Measurements from ENCODE around the gene HKDC1. TPM values are rescaled to one million over a fixed set of nuclear protein-coding genes. Genes with fewer than 3 reads are reported as not detected.

Gene HKDC1
- total RNA-seq, 2 experiments from 2014 or later = 0.40 TPM; not detected in 1

GRCh38 chr10:69265521-69265920, 45.4 kb downstream of the HKDC1 start:
- ChIA-PET CTCF (interaction anchor here (1.3 kb wide), 1 partner anchor 127 kb away, joined by 3 read pairs; no protein-coding TSS in a partner anchor), POLR2A (no interaction called here)
- DNase-seq (no peak), ATAC-seq (no peak)
- H3K27me3 Mint-ChIP-seq = no peaks in the 10 kb centered on the region
- intact Hi-C loops (cut with micrococcal nuclease) = no loop called here
- no peak for TF ChIP-seq CTCF (IDR thresholded peaks at IDR 0.05)
- no peaks in the 10 kb centered on the region for H3K36me3 Mint-ChIP-seq (ENCODE audit: low read depth)
- peaks cover 10% of the 10 kb centered on the region for H3K4me1 Mint-ChIP-seq (ENCODE audit: low read depth)
- no peak overlapping the region for H3K4me3 Mint-ChIP-seq
- H3K27ac Mint-ChIP-seq = no peak overlapping the region
- no peaks in the 10 kb centered on the region for H3K9me3 Mint-ChIP-seq

- H3K4me3 Mint-ChIP-seq = no peak overlapping the region
- intact Hi-C loops (cut with micrococcal nuclease) = no loop called here
- no peak for TF ChIP-seq CTCF (IDR thresholded peaks at IDR 0.05)
- no peaks in the 10 kb centered on the region for H3K36me3 Mint-ChIP-seq (ENCODE audit: low read depth)
- DNase-seq = no peak
- peaks cover 5% of the 10 kb centered on the region for H3K4me1 Mint-ChIP-seq (ENCODE audit: low read depth)
- POLR2A ChIA-PET = no interaction called here
- CTCF ChIA-PET = no interaction called here
- no peaks in the 10 kb centered on the region for H3K9me3 Mint-ChIP-seq
- no peaks in the 10 kb centered on the region for H3K27me3 Mint-ChIP-seq
- H3K27ac Mint-ChIP-seq = no peak overlapping the region
- ATAC-seq = no peak
Measured at GRCh38 chr10:69268761-69269416, 48.8 kb downstream of the HKDC1 start.

- Mint-ChIP-seq H3K27ac (no peak overlapping the region), H3K36me3 (ENCODE audit: low read depth) (no peaks in the 10 kb centered on the region), H3K4me1 (ENCODE audit: low read depth) (peaks cover 5% of the 10 kb centered on the region), H3K27me3 (no peaks in the 10 kb centered on the region), H3K9me3 (no peaks in the 10 kb centered on the region), H3K4me3 (no peak overlapping the region)
- CTCF ChIA-PET = no interaction called here
- POLR2A ChIA-PET = no interaction called here
- TF ChIP-seq CTCF (IDR thresholded peaks at IDR 0.05) = no peak
- DNase-seq (no peak), ATAC-seq (no peak)
- intact Hi-C loops (cut with micrococcal nuclease) = no loop called here
Measured at GRCh38 chr10:69269761-69270160, 49.6 kb downstream of the HKDC1 start.

GRCh38 chr10:69270990-69271389, 50.9 kb downstream of the HKDC1 start:
- H3K4me1 Mint-ChIP-seq (ENCODE audit: low read depth) = peaks cover 5% of the 10 kb centered on the region
- H3K9me3 Mint-ChIP-seq = no peaks in the 10 kb centered on the region
- DNase-seq (no peak), ATAC-seq (no peak)
- POLR2A ChIA-PET = no interaction called here
- no peaks in the 10 kb centered on the region for H3K27me3 Mint-ChIP-seq
- CTCF ChIA-PET = no interaction called here
- H3K27ac Mint-ChIP-seq = no peak overlapping the region
- intact Hi-C loops (cut with micrococcal nuclease) = no loop called here
- no peaks in the 10 kb centered on the region for H3K36me3 Mint-ChIP-seq (ENCODE audit: low read depth)
- no peak for TF ChIP-seq CTCF (IDR thresholded peaks at IDR 0.05)
- H3K4me3 Mint-ChIP-seq = no peak overlapping the region

- ChIA-PET CTCF (interaction anchor here (1.0 to 1.2 kb wide), 2 partner anchors 21 to 35 kb away, joined by 3 to 4 read pairs; no protein-coding TSS in a partner anchor), POLR2A (no interaction called here)
- no peak overlapping the region for H3K27ac Mint-ChIP-seq
- intact Hi-C loops (cut with micrococcal nuclease) = no loop called here
- peaks cover 5% of the 10 kb centered on the region for H3K4me1 Mint-ChIP-seq (ENCODE audit: low read depth)
- TF ChIP-seq CTCF (IDR thresholded peaks at IDR 0.05) = no peak
- no peaks in the 10 kb centered on the region for H3K27me3 Mint-ChIP-seq
- ATAC-seq = no peak
- DNase-seq = no peak
- no peak overlapping the region for H3K4me3 Mint-ChIP-seq
- no peaks in the 10 kb centered on the region for H3K36me3 Mint-ChIP-seq (ENCODE audit: low read depth)
- no peaks in the 10 kb centered on the region for H3K9me3 Mint-ChIP-seq
Measured at GRCh38 chr10:69272624-69273023, 52.5 kb downstream of the HKDC1 start.

Data from activated CD8-positive, alpha-beta T cell treated with anti-CD3 and anti-CD28 coated beads for 36 hours (primary cell).